Bronchial epithelial cell (primary cell): ENCODE results near the gene DISC1. TPM values are rescaled to one million over a fixed set of nuclear protein-coding genes. Genes with fewer than 3 reads are reported as not detected.

Experiments used
- DNase-seq: peaks from one replicate; pipeline ENCODE4 v3.0.0-alpha.2; 2010; ENCODE audit warnings: low read depth
- FAIRE-seq: peaks from 2 replicates; lab custom pipeline; 2011; peaks lifted over from hg19 to GRCh38; lab: Jason Lieb, UNC
- H3K27me3 ChIP-seq: 2 replicates; pipeline ENCODE4 v1.5.1; 2011; ENCODE audit warnings: low read length; ENCODE audit not compliant: control insufficient read depth, insufficient read depth
- H3K36me3 ChIP-seq: 2 replicates; pipeline ENCODE4 v1.5.1; 2011; ENCODE audit warnings: low read length; ENCODE audit not compliant: control insufficient read depth, insufficient read depth
- H3K4me3 ChIP-seq: 2 replicates; pipeline ENCODE4 v1.5.1; 2011; ENCODE audit warnings: mild to moderate bottlenecking, low read depth, low read length, control low read depth
- CTCF ChIP-seq: IDR thresholded peaks from 2 replicates; pipeline ENCODE4 v1.5.1; 2011; ENCODE audit warnings: mild to moderate bottlenecking, moderate library complexity, low read length, control low read depth, inconsistent platforms; ENCODE audit not compliant: insufficient read depth, severe bottlenecking
- total RNA-seq: library from RNA; depleted of rRNA; stranded (reverse); fragments of >200 nt; gene quantifications from 2 replicates; pipeline ENCODE4 v1.2.1, GENCODE V29; 2014

Gene DISC1
- total RNA-seq, 1 donor from 2014 or later: 0.79 TPM

GRCh38 chr1:232012773-232013386, 386.3 kb downstream of the DISC1 start:
- H3K27me3 ChIP-seq: no peaks in the 10 kb centered on the region
- no peak for FAIRE-seq

GRCh38 chr1:232014941-232015340, 388.4 kb downstream of the DISC1 start:
- DNase-seq: no peak
- Histone ChIP-seq H3K4me3 (no peak overlapping the region), H3K27me3 (no peaks in the 10 kb centered on the region), H3K36me3 (no peaks in the 10 kb centered on the region)
- TF ChIP-seq CTCF: no peak
- no peak for FAIRE-seq

More at GRCh38 chr1:232012773-232013386, 386.3 kb downstream of the DISC1 start:
- DNase-seq: peak; percentile 5
- no peak for TF ChIP-seq CTCF
- no peak overlapping the region for H3K4me3 ChIP-seq
- H3K36me3 ChIP-seq: no peaks in the 10 kb centered on the region

- no peak for TF ChIP-seq CTCF
- FAIRE-seq (no peak), DNase-seq (no peak)
- H3K36me3 ChIP-seq: no peaks in the 10 kb centered on the region
- no peak overlapping the region for H3K4me3 ChIP-seq
- no peaks in the 10 kb centered on the region for H3K27me3 ChIP-seq
Measured at GRCh38 chr1:232016616-232017015, 390.0 kb downstream of the DISC1 start.

GRCh38 chr1:232017057-232017456, 390.5 kb downstream of the DISC1 start:
- H3K4me3 ChIP-seq: no peak overlapping the region
- no peaks in the 10 kb centered on the region for H3K27me3 ChIP-seq
- FAIRE-seq: no peak
- TF ChIP-seq CTCF: no peak
- no peak for DNase-seq
- H3K36me3 ChIP-seq: no peaks in the 10 kb centered on the region

DNA sequence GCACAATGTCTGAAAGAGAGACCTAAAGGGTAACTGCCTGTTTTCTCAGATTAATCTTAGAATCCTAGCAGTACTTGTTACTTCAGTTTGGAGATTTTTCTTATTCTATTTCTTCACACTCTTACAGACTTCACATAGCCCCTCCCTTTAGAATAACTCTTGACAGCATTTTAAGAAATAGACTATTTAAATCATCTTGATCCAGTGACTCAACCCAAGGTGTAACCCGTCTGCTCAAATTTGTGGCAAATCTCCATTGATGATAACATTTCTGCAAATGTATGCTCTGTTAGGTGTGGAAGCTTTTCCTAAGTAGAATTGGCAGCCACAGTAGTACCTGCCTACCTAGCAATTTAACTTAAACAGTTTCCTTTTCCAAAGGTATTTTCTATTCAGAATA, 391.2 kb downstream of the DISC1 start:
- Histone ChIP-seq H3K4me3 (no peak overlapping the region), H3K27me3 (no peaks in the 10 kb centered on the region), H3K36me3 (no peaks in the 10 kb centered on the region)
- no peak for TF ChIP-seq CTCF
- FAIRE-seq (no peak), DNase-seq (no peak)
